GM19372 (cell line): ENCODE measurements around the gene KCNK1.

Experiments used
- ATAC-seq: cut with Tn5 transposase; IDR thresholded peaks from one replicate; pipeline ENCODE4 v1.9.1; 2021; ENCODE audit warnings: mild to moderate bottlenecking, low read depth, moderate library complexity; ENCODE audit not compliant: unreplicated experiment

The KCNK1 gene

DNA sequence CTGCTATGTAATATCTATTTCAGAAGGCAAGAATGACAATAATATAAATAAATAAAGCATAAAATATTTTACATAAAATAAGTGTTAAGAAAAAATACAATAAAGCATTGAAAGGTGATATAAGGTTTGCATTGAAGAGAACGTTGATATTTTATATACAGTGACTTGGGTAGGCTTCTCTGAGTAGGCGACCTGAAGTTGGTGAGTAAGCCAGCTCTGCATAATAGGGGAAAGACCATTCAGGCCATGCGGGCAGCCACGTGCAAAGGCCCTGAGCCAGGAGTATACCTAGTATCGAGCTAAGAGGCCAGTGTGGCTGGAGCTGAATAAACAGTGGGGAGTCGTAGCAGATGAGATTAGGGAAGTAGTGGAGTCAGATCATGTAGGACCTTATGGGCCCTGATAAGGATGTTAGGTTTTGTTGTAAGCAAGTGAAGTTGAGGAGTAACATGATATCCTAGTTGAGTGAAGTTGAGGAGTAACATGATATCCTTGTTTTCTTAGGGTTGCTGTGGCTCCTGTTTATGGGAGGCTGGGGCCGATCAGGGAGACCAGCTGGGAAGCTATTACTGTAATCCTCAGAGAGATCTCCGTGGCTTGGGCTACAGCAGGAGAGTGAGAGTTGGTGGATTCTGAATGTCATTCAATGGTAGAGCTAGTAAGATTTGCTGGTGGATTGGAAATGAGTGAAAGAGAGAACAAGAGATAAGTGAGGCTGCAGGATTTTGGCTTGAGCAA lies 22.0 kb downstream of the KCNK1 start:
- ATAC-seq: no peak

DNA sequence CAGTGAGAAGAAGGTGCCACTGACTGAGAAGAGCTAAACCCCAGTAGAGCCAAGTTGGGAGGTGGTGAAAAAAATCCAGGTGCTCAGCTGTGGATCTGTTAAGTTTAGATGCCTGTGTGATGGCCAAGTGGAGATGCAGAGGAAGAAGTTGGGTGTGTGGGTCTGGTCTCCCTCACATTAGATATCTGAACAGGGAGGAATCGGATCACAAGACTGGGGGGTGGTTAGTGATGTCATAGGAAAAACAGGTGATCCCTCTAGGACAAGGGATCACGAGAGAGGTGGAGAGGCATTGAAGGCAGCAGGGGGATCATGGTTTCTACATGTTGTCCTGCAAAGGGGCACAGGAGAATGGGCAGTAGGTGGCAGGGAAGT lies 22.6 kb downstream of the KCNK1 start:
- ATAC-seq: no peak

DNA sequence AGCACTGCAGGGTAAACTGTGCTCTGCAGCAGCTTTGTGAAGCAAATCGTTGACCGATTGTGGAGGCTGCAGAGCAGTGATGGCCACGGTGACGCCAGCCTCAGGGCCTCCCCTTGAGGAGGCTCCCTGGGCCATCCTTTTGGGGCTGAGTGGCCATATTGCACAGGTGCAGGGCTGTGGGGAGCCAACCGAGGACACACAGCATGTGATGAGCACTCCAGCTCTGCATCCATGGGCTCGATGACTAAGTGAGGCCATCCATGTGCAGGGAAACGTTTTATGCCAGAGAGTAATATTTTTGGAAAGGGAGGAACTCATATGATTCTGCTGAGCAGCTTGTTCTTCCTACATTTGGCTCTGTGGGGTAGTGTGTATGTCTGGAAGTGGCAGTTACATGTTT lies 24.6 kb downstream of the KCNK1 start:
- no peak for ATAC-seq

DNA sequence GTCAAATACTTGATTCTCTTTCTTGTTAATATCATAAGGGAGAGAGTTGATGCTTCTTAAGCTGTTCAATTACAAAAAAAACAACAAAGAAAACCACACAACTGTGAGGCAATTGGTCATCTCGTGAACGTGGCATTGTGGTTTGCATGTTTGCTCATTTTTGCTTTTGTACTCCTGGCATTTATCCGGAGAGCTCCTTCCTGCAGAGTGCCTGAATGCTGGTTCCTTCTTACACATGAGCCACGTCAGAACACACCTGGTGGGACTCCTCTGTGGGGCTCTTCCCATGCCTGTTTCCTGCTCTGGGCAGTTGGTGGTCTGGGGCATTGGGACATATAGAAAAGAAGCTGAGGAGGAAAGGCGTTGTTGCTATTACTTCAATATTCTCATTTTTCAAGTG lies 25.7 kb downstream of the KCNK1 start:
- no peak for ATAC-seq

DNA sequence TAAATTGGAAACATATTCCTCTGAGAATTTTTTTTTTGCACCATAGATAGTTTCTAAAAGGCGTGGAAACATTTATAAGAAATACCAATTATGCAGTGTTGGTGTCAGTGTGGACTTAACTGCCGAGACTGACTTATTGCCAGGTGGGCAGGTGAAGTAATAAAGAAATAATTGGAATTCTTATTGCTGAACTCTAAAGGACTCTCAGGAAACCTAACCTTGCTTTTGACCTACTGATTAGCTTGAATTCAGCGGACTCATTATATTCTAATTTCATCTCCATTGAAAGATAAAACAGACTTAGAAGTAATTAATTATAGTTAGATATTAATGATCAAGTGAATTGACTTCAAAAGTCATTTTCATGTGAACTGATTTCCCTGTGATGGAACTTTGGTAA lies 26.3 kb downstream of the KCNK1 start:
- ATAC-seq: no peak

DNA sequence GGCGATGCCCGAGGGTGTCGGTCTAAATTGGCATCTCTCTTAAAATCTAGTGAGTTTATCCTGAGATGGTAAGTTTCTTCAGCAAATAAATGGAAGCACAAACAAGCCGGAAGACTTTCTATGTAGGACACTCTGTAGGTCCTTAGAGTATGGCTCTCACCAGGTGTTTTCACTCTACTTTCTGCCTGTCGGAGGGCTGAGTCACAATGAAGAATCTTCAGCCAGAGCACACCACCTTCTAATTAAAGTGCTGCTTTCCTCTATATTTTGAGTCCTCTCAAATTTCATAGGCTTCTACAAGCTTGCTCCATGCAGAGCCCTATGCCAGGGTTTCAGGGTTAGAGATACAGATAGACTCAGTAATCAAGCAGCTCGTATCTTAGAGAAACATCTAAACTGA lies 27.1 kb downstream of the KCNK1 start:
- ATAC-seq: no peak

DNA sequence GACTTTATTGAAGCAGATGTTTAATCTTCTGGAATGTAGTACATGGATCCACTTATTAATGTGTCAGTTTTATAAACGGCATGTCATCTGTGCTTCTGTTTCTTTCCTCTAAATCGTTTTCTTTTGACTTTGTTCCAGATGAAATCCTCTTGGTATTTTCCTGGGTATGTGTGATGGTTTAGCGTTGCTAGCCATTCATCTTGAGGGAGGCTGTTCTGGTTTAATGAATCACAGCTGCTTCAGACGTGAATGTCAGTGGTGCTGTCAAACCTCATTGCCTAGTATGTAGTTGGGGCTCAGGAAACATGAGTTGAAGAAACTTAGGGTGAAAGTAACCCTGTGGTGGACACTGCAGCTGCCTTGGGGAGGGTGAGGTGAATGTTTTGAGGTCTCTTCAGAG lies 33.2 kb downstream of the KCNK1 start:
- no peak for ATAC-seq

DNA sequence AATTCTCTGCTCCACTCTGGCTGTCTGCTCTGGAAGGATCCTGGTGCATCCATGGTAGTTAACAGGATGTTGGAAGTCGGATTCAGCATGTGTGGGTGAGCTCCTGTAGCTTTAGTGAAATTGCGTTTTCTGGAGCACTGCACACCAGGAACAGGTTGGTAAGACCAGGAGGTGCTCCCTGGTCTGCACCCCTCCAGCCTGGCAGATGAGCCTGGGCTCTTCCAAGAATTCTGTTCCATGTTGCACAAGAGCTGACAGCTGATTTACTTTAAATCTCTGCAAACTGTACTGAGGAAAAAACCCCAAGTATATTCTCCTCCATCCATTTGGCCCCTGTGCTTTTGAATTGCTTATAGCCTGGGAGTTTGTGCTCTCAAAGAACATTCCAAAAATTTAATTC lies 33.7 kb downstream of the KCNK1 start:
- no peak for ATAC-seq

DNA sequence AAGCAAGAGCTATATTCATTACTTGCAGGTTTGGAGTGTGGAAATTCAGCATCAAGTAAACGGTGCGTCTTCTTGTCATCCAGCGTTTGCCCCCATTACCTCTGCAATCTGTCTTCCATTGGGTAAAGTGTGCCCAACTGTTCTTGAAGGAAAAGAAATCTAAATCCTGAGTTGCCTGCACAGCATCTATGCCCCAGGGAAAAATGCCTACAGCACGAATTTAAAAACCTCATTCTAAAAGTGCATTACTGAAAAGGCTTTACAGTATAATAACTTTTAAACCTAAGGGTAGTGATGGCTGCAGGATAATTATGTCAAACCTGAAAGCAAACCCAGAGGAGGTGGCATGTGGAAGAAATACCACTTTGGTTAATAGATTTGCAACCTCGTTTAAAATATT lies 37.2 kb downstream of the KCNK1 start:
- no peak for ATAC-seq

DNA sequence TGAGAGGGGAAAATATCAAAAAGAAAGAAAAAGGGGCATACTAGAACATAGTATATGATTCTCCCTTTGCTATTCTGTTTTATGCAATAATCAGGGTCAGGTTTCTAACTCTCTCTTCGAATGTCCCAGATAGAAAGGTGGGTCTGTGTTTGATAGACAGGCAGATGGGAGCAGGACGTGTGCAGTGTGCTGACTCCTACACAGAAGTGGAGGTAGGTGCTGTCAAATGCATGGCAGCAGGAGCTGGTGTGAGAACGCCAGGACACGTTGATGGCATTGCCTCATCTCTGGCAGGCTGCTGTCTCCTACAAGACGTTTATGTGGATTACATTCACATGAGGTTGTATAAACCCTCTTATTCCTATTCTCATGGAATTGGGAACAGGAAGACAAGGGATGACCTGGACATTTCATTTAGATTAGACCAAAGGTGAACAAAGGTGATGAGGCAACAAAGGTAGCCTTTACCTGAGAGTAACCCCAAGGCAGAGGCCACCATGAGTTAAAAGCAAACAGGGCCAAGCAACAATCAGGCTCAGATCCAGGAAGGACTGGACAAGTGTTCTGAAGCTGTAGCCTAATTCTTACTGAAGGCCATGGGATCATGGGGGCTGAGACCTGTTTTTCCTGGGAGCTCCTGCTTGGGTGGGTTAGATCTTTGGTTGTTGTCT lies 37.8 kb downstream of the KCNK1 start:
- ATAC-seq: no peak

DNA sequence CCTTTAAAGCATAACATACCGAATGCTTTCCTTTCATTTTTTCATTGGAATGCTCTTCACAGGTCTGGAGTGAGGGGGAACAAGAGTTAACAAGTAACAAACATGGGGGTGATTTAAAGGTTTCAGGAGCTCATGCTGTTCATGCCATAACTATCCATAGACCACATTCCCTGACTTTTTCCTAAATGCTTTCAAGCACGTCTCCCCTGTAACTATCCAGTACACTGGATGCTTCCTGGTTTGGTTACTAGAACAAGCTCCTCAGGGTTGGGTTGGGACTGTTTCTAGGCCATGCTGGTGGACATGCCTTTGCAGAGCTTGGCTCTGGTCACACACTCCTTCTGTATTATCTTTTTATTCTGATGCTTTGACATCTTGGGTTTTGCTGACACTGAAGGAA lies 38.6 kb downstream of the KCNK1 start:
- ATAC-seq: no peak

DNA sequence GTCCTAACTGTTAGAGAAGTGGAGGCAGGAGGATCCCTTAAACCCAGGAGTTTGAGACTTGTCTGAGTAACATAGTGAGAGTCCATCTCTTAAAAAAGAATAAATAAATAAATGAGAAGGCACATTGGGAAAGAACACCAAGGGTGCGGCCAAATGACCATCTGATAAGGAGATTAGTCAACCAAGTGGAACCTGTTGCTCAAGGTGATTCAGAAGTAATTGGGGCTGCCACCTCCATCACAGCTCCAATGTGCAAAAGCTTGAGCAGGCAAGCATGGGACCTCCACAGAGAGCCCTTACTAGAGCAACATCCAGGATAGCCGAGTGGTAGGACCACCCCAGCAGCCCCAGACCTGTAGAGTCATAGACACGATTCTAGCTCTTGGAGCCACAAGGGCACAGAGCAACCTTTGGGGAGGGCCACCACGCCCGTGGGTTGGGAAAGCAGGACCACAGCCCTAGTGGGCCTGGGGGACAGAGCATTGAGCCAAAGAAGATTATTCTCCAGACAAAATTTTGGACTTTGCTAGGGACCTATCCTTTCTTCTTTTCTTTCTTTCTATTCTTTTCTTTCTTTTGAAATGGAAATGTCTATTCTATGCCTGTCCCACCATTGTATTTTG lies 40.9 kb downstream of the KCNK1 start:
- ATAC-seq: no peak

DNA sequence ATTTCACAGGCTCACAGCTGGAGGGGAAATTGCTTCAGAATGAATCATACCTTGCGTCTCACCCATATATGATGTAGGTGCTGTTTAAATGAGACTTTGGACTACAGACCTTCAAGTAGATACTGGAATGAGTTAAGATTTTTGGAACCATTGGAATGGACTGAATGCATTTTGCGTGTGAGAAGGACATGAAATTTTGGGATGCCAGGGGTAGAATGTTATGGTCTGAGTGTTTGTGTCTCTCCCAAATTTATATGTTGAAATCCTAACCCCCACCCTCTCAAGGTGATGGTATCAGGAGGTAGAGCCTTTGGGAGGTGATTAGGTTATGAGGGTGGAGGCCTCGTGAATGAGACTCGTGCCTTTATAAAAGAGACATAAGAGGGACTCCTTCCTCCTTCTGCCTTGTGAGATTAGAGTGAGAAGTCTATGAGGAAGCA lies 41.4 kb downstream of the KCNK1 start:
- no peak for ATAC-seq

DNA sequence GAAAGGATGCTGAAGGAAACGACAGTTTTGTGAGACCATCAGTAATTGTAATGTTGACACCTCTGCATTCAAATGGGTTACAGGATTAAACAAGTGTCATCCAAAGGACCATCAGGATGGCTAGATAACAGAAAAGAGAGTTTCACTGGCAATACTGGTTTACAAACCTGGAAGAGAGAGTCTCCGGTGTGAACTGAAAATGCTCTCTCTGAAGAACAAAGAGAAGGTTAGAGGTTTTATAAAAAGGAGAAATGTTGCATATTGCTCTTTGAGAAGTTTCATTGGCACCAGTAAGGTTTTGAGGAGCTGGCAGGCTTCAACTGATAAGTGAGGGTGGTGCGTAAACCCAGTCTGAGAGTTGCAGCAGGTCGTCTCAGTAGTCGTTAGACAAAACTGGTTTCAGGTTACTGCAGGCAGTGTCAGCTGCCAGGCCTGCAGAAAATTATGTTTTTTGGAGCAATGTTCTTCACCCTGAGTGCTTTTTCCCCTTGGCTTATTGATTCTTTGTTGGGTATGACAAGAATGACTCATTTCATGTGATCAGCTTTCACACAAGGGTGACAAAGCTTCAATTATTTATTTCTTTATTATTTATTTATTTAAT lies 42.2 kb downstream of the KCNK1 start:
- ATAC-seq: no peak

DNA sequence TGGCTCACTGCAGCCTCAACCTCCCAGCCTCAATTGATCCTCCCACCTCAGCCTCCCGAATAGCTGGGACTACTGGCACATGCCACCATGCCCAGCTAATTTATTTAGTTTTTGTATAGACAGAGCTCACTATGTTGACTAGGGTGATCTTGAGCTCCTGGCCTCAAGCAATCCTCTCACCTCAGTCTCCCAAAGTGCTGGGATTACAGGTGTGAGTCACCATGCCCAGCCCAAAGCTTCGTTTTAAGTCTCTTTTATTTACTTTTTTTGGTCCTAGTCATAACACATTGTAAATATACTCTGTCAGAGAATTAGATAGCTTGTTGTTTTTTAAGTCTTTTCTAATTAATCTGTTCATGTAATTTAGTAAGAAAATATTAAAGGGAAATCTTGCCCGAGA lies 42.8 kb downstream of the KCNK1 start:
- ATAC-seq: no peak

DNA sequence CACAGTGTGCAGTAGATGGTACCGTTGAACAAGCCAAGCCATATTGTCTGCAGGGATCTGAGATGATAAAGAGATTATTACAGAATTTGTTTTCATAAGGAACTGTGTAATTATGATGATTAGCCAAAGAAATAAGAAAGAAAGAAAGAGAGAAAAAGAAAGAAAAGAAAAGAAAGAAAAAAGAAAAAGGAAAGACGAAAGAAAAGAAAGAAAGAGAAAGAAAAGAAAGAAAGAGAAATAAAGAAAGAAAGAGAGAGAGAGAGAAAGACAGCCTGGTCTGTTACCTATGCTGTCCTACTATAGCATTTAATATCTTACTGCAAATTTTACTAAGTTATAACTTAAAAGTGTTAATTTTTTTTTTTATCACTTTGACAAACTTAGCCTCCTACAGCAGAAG lies 43.6 kb downstream of the KCNK1 start:
- ATAC-seq: no peak

DNA sequence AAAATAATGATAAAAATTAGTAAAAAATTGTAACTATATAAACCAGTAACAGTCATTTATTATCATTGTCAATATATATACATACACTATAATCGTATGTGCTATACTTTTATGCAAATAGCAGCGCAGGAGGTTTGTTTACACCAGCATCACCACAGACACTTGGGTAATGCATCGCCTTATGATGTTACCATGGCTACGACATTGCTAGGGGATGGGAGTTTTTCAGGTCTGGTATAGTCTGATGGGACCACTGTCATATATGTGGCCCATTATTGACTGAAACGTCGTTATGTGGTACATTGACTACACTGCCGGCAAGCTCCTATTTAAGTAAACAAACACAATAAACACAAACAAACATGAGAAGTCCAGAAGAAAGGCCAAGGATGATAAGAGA lies 45.6 kb downstream of the KCNK1 start:
- ATAC-seq: no peak

DNA sequence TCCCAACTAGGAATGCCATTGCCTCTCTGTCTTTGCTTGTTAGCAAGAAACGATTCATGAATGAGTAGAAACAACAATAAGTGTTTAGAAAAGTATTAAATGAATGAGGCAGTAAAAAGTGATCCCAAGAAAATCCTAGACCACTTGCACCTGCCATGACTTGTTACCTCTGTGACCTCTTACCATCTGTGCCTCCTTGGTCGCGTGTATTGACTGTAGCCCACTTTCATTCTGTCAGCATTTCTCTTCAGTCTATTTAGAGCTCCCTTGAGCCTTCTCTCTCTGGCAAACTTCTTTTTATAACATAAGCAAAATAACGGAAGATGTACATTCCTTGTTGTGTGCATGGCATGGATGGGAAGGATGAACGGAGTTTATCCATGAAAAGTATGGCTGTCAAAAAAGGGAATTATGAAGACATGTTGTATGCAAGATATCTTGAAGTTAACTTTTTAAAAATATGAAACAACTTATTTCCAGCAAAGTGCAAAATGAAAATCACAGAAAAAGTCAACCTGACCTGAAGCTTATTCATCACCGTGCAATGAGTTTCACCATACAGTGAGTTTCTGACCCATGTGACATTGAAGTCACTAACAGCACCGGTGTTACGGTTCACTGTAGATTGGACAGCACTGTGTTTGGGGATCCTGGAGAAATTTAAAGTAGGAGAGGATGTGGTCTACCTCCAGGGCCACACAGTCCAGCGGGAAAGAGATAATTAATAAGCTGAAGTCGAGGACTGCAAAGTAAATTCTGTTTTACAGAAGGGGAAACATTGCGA lies 47.7 kb downstream of the KCNK1 start:
- ATAC-seq: no peak

DNA sequence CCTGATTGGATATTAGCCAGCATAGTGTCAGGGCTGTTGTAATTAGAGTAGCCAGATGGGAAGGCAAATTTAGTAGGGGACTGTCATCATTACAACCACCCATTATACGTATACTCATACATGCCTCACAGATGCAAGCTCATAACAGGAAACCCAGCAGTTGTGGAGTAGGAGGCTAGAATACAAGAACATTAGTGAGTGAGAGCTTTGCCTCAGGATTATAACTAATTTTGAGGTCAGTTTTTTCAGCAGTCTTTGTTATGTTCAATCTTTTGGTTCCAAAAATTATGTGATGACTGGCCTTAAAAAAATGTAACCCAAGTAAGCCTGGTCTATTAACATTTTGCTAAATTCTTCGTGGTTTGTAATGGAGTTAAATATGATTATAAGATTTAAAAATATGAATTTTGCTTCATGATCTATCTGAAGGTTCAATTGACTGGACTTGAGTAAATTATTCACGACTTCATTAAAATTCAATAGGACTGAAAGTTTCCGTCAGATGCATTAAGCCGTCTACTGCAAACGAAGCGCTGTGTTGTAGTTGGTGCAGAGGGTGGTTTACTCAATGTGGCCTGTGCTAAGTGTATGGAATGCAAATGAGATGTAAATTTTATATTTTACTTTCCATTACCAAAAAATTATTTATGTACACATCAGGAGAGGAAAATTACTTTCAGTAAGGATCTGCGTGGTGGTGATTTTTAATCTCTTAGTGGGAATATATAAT lies 48.8 kb downstream of the KCNK1 start:
- ATAC-seq: no peak

DNA sequence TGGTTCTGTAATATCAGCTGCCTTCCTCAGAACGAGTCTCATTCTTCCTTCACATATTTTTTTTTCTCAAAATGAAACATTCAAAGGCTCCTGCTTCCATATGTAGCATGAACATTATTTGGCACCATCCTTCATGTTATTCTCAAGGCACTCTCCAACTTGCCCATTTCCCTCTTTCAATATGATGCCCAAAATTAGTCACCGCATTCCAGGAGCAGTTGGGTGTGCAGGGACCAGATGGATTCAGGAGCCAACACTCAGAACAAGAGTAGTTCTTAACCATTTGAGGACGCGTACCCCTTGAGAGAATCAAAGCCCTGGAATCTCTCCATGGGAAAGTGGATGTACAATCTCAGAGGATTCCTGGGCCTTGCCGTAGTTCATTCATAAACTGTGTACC lies 50.3 kb downstream of the KCNK1 start:
- no peak for ATAC-seq
